HG03135 (cell line): ENCODE data around the gene PCGF3.
"Not testable (repeated sequence)": the region's sequence is repeated elsewhere in the genome, so short reads cannot be mapped to it uniquely, and the experiment has no call there.

Experiments
- ATAC-seq: cut with Tn5 transposase; IDR thresholded peaks from one replicate; pipeline ENCODE4 v1.9.1; 2021; ENCODE audit warnings: mild to moderate bottlenecking, moderate library complexity; ENCODE audit not compliant: unreplicated experiment

PCGF3 gene

DNA sequence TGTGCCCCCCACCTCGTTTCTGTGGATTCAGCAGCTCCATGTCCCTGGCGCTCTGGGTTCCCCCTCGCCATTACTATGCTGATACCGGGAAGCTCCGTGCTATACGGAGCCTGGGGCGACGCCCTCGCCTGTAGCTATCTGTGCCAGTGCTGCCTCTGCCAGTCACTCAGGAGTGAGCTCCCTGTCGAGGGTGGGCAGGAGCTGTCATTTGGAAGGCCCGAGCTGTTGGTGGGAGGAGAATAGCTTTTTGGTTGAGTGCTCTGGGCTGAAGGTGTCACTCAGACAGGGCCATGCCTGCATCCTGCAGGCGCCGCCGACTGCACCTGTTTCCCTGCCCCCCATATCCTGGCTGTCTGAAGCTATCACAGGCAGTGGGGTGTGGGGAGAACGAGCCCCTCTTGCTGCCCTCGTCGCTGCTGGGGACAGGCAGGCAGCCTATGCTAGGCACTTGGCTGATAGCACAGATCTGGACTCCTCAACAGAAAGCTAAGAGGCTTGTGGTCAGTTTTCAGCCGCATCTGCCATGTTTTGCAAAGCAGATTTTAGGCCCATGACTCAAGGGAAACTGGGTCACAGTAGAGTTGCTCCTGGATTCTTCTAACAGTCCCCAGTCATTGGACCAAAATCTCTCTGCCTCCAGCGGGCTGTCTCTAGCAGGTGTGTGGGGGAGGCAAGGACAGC, 88.4 kb downstream of the PCGF3 start:
- ATAC-seq: no peak

DNA sequence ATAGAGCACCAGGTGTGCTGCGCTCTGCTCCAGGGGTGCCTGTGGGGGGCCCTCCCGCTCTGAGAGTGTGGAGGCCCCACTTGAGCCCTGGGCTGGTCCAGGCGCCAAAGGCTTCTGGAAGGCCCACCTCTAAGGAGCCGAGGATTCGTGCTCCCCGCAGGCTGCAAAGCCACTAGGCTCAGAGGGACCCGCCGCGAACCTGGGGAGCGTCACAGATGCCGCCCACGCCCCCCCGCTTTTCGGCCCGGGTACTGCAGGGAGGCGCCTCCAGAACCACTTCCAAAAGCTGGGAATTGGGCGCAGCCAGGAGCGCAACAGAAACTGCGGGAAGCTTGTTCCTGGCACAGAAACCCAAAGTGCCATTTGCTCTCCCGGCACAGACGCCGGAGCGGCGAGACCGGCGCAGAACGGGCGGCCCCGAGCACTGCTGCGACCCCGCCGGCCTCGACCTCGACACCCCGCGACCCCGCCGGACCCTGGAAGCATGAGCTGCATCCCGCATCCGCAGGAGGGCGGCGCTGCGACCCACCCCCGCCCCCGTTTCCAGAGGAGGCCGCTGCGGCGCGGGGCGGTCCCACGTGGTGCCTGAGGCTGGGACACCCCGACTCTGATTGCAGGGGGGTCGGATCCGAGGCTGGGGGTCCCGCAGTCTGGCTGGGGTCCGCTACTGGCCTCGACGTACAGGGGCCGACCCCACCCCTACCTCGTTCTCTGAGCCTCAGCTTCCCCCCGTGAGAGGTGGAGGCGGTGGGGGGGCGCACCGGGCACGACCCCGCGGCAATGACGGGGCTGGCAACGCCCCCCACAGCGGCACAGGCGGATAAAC, 89.5 kb downstream of the PCGF3 start:
- no peak for ATAC-seq

DNA sequence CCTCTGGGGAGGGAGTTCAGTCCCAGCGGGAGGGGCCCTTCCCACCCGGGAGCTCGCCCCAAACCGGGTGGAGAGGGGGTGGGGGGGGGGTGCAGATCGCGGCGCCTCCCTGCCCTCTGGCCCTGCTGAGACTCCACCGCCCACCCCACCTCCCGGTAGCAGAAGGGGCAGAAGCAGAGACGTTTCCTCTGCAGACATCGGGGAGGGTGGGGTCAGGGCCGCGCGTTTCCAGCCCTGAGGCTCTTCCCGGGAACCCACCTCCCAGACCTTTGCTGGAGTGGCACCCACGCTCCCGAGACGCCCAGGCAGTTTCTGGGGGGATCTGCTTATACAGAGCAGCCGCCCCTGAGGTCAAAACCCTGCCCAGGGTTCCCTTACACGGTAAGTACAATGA, 90.1 kb downstream of the PCGF3 start:
- ATAC-seq: no peak

DNA sequence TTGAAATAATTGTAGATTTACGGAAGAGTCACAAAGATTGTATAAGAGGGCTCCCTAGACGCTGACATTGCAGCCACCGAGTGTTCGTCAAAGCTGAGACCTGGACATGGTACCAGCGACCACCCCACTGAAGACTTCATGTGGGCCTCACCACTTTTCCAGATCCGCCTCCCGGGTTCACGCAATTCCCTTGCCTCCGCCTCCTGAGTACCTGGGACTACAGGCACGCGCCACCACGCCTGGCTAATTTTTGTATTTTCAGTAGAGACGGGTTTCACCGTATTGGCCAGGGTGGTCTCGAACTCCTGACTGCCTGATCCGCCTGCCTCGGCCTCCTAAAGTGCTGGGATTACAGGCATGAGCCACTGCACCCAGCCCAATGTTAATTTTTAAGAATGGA, 90.6 kb downstream of the PCGF3 start:
- ATAC-seq: no peak

DNA sequence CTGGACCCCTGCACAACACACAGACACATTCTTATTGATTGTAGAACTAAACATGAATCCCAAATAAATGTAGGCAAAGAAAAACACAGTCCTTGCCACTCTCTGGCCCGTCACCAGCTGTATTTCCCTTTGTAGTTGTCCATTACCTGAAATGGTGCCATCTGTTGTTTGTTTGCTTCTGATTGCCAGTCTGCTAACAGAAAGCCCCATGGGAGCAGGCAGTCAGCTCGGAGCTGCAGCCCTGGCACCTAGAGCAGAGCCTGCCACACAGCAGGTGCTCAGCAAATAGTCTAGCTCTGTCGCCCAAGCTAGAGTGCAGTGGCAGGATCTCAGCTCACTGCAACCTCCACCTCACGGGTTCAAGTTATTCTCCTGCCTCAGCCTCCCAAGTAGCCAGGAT, 91.4 kb downstream of the PCGF3 start:
- ATAC-seq: no peak

DNA sequence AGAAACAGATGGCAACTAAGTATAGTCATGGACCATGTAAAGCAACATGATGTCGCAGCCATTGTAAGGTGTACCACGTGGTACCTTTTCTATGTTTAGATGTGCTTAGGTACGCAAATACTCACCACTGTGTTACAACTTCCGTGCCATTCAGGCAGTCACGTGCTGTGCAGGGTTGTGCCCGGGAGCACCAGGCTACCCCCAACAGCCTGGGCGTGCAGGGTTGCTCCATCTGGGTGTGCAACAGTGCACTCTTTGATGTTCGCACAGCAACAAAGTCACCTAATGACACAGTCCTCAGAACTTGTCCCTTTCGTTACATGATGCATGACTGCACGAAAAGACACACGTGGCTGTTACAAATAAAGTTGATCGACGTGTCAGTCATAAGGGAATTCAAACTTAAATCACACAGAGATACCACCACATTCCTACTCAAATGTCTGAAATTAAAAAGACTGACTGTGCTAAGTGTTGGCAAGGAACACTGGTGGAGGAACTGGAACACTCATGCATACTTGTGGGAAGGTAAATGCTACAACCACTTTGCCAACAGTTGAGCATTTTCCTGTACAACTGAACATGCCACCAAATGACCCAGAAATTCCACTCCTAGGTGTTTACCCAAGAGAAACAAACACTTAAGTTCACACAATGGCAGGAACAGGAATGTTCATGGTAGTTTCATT, 95.9 kb downstream of the PCGF3 start:
- no peak for ATAC-seq

DNA sequence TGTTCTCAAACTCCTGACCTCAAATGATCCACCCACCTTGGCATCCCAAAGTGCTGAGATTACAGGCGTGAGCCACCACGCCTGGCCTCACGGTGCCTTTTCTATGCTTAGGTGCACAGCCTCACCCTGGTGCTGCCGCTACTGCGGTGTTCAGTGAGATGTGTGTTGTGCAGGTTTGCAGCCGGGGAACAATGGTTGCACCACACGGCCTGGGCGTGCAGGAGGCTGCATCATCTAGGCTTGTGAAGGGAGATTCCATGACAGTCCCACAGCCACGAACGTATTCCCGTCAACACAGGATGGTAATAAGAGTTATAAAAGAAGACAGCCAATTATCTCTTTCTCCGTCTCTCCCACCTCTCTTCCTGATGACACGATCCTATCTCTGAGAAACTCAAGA, 98.3 kb downstream of the PCGF3 start:
- ATAC-seq: no peak

DNA sequence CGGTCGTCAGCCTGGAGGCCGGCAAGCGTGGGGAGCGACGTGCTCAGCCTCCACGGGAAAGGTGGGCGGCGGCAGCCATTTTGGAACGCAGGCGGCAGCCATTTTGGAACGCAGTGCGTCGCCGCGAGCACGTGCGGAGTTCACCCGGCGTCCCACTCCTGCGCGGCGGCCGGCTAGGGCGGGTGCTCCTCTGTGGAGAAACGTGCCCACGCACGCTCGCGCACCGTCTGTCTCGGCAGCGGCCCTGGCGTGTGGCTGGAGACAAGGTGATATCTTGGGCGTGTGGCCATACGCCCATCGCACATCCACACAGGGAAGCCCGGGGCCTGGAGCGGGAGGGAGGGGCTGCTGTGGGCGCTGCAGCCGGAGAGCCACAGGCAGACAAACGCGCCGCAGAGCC, 99.2 kb downstream of the PCGF3 start:
- no peak for ATAC-seq

DNA sequence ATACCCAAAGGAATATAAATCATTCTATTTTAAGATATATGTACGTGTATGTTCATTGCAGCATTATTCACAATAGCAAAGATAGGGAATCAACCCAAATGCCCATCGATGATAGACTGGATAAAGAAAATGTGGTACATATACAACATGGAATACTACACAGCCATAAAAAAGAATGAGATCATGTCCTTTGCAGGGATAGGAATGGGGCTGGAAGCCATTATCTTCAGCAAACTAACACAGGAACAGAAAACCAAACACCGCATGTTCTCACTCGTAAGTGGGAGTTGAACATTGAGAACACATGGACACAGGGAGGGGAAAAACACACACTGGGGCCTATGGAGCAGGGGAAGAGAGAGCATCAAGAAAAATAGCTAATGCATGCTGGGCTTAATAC, 101.3 kb downstream of the PCGF3 start:
- ATAC-seq: not testable (repeated sequence)

DNA sequence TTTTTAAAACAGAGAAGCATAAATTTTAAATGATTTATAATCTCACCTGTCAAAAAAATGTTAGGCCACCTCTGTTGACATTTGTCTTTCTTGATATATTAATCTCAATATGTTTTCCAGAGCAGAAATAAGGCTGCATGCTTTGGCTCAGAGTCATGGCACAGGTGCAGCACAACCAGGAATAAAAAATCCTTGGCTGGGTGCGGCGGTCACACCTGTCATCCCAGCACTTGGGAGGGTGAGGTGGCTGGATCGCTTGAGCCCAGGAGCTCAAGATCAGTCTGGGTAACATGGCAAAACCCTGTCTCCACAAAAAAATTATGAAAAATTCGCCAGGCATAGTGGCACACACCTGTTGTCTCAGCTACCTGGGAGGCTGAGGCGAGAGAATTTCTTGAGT, 102.2 kb downstream of the PCGF3 start:
- no peak for ATAC-seq

DNA sequence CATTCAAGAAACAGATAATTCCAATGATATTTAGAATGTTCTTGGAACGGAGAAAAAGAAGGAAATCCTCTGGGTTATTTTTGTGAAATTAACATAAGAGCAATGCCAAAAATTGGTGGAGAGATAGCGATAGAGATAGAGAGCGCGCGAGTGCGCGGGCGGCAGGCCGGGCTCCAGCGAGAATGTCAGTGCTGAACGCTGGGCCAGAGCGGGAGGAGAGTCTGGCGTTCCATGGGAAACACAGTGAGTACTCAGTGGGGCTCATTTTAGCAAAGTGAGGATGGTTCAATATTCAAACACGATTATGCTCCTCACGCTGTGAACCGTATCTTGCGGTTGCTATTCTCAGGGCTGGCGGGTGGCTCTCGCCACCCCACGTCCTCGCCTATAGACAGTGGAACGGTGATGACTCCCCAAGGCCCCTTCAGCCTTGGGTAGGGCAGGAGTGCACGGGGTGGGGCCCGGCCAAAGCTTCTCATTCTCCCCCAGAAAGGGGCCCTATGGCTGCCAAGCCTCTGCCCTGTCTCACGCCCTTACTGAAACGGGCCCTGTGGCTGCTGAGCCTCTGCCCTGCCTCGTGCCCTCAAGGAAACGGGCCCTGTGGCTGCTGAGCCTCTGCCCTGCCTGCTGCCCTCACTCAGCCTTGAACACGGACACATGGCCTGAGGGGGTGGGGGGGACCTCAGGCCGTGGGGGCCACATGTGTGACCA, 103.4 kb downstream of the PCGF3 start:
- no peak for ATAC-seq

DNA sequence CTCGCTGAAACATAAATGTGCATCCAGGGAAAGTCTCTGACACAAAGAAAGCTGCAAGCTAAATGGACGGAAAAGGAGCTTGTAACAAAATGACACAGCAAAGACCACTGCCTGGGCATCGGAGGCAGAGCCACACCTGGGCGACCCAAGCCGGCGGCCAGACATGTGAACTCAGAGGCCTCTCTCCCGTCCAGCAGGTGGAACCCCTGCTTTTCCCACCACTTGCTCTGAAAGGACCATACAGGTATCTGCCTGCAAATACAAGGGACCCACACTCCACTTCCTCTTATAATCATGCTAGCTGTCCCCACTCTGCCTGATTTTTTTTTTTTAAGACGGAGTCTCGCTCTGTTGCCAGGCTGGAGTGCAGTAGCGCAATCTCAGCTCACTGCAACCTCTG, 108.3 kb downstream of the PCGF3 start:
- no peak for ATAC-seq

DNA sequence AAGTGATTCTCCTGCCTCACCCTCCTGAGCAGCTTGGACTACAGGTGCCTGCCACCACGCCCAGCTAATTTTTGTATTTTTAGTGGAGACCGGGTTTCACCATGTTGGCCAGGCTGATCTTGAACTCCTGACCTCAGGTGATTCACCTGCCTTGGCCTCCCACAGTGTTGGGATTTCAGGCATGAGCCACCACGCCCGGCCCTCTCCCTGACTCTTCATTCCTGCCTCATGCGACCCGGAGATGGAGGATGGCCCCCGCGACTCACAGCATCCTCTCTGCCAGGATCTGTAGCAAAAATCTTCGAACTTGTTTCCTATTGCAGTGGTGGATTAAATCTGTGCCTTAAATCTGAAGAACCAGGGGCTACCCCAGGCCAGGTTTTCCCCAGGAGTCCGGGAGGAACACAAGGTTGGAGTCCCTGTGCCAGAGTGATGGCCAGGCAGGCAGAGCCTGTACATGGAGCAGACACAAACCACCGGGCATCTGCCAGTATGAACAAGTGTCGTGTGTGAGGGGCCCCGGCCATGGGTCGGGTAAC, 108.7 kb downstream of the PCGF3 start:
- no peak for ATAC-seq

DNA sequence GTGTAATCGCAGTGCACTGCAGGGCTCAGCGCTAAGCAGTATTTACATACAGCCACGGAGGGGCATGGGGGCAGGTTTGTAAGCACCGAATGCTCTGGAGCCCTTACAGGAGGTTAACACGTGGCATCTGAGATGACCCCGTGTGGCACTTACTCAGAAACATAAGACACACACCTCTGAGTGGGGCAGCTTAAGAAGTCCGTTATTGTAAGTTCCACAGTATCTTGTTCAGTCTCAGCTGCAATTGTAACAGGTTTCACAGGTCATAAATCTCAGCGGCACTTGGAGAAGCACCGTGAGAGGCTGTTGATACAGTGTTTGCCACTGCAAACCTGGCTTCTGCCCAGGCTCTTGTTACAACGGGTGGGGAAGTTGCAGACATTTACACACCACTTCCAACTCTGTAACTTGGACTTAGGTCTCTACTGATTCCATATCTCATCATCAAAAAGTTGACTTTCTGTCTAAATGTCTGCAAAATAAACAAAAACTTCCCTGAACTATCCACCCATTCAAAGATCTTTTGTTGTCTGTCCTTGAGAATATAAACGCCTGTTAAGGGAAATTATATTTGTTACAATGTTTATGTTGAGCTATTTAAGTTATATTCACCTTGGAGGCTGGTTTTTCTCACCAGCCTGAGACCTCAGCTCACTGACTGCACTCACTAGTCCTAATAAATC, 110.0 kb downstream of the PCGF3 start:
- no peak for ATAC-seq

DNA sequence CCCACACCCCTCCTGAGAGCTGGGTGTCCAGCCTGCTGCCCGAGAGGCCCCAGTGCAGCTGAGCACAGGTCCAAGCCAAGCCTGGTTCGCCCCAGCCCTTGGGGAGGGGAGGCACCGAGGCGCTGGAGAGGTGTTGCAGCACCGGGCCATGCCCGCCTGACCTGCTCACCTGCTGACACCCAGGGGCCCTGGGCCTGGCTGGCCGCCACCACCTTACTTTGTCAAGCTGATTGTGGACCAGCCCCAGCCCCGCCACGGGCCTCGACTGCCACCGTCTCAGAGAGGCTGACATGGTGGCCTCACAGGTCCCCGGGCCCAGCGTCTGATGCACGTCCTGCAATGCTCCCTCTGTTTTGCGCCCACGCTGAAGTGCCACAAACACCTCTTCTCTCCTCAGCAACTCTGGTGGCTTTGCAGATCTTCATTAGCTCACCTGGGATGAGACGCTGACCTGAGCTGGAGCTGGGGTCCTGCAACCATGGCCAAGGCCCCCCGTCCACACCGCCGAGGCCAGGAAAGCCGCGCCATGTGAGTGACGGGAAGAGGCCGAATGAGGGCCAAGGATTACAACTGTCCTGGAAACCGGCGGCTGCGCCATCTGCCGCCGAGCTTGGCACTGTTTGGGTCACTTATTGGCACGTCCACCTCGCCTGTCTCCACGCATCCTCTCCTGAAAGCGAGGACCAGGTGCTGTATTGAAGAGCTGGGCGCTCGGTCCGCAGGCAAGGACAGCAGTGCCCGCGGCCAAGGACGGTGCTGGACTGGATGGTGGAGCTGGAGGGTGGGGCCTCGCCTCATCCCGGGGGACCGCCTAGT, 112.7 kb downstream of the PCGF3 start:
- no peak for ATAC-seq

DNA sequence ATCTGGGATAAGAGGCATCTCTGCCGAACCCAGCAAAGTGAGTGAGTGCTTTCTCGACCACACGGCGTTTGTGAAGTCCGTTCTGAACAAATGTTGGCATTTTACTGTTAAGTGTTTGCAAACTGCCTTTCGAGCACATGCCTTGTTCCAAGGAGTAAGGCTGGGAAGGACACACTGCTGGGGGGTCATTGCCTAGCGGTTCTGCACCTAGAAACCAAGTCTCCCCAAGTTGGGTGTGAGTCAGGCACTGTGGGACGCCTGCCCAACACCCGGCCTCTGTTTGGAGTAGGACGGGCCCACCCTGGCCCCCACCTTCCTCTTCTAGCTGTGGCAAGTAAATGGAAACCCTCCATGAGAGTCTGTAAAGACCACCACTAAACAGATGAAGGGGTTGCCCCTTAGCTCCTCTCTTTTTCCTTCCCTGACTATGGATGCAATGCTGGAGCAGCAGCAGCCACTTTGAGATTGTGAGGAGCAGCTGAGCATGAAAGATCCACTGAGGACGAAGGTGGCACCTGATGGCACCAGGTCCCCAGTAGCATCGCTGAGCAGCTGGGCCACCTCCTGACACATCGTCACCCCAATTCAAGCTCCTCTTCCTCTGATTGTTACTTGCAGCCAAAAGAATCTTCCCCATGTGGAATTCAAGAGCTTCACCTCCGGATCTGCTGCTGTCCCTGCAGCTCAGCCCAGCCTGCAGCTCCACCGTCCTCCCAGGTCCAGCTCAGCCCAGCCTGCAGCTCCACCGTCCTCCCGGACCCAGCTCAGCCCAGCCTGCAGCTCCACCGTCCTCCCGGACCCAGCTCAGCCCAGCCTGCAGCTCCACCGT, 114.0 kb downstream of the PCGF3 start:
- ATAC-seq: no peak
